GM23338 (cell line): ENCODE measurements around the gene ZNF579. TPM values are rescaled to one million over a fixed set of nuclear protein-coding genes. Genes with fewer than 3 reads are reported as not detected.
"Not testable (repeated sequence)": the region's sequence is repeated elsewhere in the genome, so short reads cannot be mapped to it uniquely, and the experiment has no call there.

Experiments used
- ATAC-seq: fragments of 200-7000 bp; cut with Tn5 transposase; 3 replicates; pipeline ENCODE4 v1.9.1; 2020
- DNase-seq: peaks from one replicate; pipeline ENCODE4 v3.0.0-alpha.2; 2015; ENCODE audit warnings: low spot score
- H2AFZ ChIP-seq: fragments of 200-600 bp; sonication (generic); 2 replicates; pipeline ENCODE4 v1.8.0; 2016; ENCODE audit warnings: antibody characterized with exemption, mild to moderate bottlenecking, moderate library complexity
- H3F3A ChIP-seq: fragments of 200-600 bp; sonication (generic); replicated peaks from 2 replicates; pipeline ENCODE4 v1.8.0; 2017; ENCODE audit warnings: antibody characterized with exemption, mixed run types, low read depth
- H3K27ac ChIP-seq: fragments of 200-600 bp; sonication (generic); 2 replicates; pipeline ENCODE4 v1.6.1; 2016; ENCODE audit warnings: low read depth
- H3K27me3 ChIP-seq: fragments of 200-600 bp; sonication (generic); 2 replicates; pipeline ENCODE4 v1.8.0; 2016; ENCODE audit warnings: mild to moderate bottlenecking, mixed run types, moderate library complexity; ENCODE audit not compliant: insufficient read depth
- H3K36me3 ChIP-seq: fragments of 200-600 bp; sonication (generic); 2 replicates; pipeline ENCODE4 v1.8.0; 2016; ENCODE audit warnings: mild to moderate bottlenecking; ENCODE audit not compliant: insufficient read depth
- H3K4me1 ChIP-seq: fragments of 200-600 bp; sonication (generic); 2 replicates; pipeline ENCODE4 v1.8.0; 2016; ENCODE audit warnings: mild to moderate bottlenecking, moderate library complexity; ENCODE audit not compliant: insufficient read depth
- H3K4me2 ChIP-seq: fragments of 200-600 bp; sonication (generic); 2 replicates; pipeline ENCODE4 v1.7.1; 2017; ENCODE audit warnings: mixed run types
- H3K4me3 ChIP-seq: fragments of 200-600 bp; sonication (generic); 2 replicates; pipeline ENCODE4 v1.6.1; 2016; ENCODE audit warnings: mixed run types
- H3K79me2 ChIP-seq: fragments of 200-600 bp; sonication (generic); replicated peaks from 2 replicates; pipeline ENCODE4 v1.8.0; 2017; ENCODE audit warnings: mild to moderate bottlenecking; ENCODE audit not compliant: insufficient read depth
- H3K9me2 ChIP-seq: fragments of 200-600 bp; sonication (generic); 2 replicates; pipeline ENCODE4 v1.8.0; 2017; ENCODE audit not compliant: insufficient read depth
- H4K20me1 ChIP-seq: fragments of 200-600 bp; sonication (generic); replicated peaks from 2 replicates; pipeline ENCODE4 v1.8.0; 2017; ENCODE audit warnings: mild to moderate bottlenecking; ENCODE audit not compliant: insufficient read depth
- H3K27ac Mint-ChIP-seq: 2 replicates; pipeline ENCODE4 v1.8.0; 2020; ENCODE audit warnings: inconsistent platforms, mild to moderate bottlenecking, moderate library complexity, mixed read lengths
- H3K27me3 Mint-ChIP-seq: 3 replicates; pipeline ENCODE4 v1.8.0; 2022; ENCODE audit warnings: low read depth, mild to moderate bottlenecking, moderate library complexity, mixed read lengths, inconsistent platforms; ENCODE audit not compliant: insufficient read depth, poor library complexity
- H3K36me3 Mint-ChIP-seq: 3 replicates; pipeline ENCODE4 v1.8.0; 2021; ENCODE audit warnings: low read depth, mild to moderate bottlenecking, inconsistent platforms, moderate library complexity, mixed read lengths
- H3K4me1 Mint-ChIP-seq: 3 replicates; pipeline ENCODE4 v1.8.0; 2020; ENCODE audit warnings: mild to moderate bottlenecking, inconsistent platforms, mixed read lengths
- H3K4me3 Mint-ChIP-seq: 3 replicates; pipeline ENCODE4 v1.8.0; 2021; ENCODE audit warnings: moderate library complexity, mild to moderate bottlenecking, inconsistent platforms, mixed read lengths
- H3K9me3 Mint-ChIP-seq: 3 replicates; pipeline ENCODE4 v1.8.0; 2020; ENCODE audit warnings: moderate library complexity, mild to moderate bottlenecking, inconsistent platforms, mixed read lengths
- polyA plus RNA-seq: library from polyadenylated mRNA; unstranded; fragments of >200 nt; fragmentation: Nextera tagmentation; extraction: Ambion mirVana; gene quantifications from 2 replicates; pipeline ENCODE4 v1.2.1, GENCODE V29; 2016
- total RNA-seq: library from RNA; depleted of rRNA; stranded (reverse); fragments of >200 nt; shearing (Covaris generic); gene quantifications from 2 replicates; pipeline ENCODE4 v1.2.3, GENCODE V29; 2014
- TF ChIP-seq, protein P1 (sequence below): fragments of 250-450 bp; sonication (Bioruptor Pico); IDR thresholded peaks from 2 replicates; pipeline ENCODE4 v1.5.0; 2020; ENCODE audit warnings: mild to moderate bottlenecking, moderate library complexity

Gene ZNF579
- total and polyA plus RNA-seq, 2 experiments from 2014 or later: 7.3 to 12.2 TPM

- TF ChIP-seq, protein P1, sequence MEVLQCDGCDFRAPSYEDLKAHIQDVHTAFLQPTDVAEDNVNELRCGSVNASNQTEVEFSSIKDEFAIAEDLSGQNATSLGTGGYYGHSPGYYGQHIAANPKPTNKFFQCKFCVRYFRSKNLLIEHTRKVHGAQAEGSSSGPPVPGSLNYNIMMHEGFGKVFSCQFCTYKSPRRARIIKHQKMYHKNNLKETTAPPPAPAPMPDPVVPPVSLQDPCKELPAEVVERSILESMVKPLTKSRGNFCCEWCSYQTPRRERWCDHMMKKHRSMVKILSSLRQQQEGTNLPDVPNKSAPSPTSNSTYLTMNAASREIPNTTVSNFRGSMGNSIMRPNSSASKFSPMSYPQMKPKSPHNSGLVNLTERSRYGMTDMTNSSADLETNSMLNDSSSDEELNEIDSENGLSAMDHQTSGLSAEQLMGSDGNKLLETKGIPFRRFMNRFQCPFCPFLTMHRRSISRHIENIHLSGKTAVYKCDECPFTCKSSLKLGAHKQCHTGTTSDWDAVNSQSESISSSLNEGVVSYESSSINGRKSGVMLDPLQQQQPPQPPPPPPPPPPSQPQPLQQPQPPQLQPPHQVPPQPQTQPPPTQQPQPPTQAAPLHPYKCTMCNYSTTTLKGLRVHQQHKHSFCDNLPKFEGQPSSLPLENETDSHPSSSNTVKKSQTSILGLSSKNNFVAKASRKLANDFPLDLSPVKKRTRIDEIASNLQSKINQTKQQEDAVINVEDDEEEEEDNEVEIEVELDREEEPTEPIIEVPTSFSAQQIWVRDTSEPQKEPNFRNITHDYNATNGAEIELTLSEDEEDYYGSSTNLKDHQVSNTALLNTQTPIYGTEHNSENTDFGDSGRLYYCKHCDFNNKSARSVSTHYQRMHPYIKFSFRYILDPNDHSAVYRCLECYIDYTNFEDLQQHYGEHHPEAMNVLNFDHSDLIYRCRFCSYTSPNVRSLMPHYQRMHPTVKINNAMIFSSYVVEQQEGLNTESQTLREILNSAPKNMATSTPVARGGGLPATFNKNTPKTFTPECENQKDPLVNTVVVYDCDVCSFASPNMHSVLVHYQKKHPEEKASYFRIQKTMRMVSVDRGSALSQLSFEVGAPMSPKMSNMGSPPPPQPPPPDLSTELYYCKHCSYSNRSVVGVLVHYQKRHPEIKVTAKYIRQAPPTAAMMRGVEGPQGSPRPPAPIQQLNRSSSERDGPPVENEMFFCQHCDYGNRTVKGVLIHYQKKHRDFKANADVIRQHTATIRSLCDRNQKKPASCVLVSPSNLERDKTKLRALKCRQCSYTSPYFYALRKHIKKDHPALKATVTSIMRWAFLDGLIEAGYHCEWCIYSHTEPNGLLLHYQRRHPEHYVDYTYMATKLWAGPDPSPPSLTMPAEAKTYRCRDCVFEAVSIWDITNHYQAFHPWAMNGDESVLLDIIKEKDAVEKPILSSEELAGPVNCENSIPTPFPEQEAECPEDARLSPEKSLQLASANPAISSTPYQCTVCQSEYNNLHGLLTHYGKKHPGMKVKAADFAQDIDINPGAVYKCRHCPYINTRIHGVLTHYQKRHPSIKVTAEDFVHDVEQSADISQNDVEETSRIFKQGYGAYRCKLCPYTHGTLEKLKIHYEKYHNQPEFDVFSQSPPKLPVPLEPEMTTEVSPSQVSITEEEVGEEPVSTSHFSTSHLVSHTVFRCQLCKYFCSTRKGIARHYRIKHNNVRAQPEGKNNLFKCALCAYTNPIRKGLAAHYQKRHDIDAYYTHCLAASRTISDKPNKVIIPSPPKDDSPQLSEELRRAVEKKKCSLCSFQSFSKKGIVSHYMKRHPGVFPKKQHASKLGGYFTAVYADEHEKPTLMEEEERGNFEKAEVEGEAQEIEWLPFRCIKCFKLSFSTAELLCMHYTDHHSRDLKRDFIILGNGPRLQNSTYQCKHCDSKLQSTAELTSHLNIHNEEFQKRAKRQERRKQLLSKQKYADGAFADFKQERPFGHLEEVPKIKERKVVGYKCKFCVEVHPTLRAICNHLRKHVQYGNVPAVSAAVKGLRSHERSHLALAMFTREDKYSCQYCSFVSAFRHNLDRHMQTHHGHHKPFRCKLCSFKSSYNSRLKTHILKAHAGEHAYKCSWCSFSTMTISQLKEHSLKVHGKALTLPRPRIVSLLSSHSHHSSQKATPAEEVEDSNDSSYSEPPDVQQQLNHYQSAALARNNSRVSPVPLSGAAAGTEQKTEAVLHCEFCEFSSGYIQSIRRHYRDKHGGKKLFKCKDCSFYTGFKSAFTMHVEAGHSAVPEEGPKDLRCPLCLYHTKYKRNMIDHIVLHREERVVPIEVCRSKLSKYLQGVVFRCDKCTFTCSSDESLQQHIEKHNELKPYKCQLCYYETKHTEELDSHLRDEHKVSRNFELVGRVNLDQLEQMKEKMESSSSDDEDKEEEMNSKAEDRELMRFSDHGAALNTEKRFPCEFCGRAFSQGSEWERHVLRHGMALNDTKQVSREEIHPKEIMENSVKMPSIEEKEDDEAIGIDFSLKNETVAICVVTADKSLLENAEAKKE (CRISPR knock-in tag): no peak
Observed at GRCh38 chr19:55584871-55585270, 4.2 kb upstream of the ZNF579 start (continued).

DNA sequence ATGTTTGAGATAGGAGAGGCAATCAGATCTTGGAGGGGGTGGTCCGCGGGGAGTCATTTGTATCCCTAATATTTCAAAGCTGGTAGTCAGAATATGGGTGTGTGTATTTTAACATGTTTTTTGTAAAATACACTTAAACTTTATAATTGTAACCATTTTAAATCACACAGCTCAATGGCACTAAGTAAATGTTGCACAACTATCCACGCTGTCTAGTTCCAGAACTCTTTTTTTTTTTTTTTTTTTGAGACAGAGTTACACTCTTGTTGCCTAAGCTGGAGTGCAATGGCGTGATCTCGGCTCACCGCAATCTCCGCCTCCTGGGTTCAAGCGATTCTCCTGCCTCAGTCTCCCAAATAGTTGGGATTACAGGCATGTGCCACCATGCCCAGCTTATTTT, 3.2 kb upstream of the ZNF579 start:
- H3K4me2 ChIP-seq, H3K27ac Mint-ChIP-seq, H3K9me2 ChIP-seq, H3K27me3 ChIP-seq, H3K27ac ChIP-seq, H4K20me1 ChIP-seq, ATAC-seq, H3K9me3 Mint-ChIP-seq, H3K4me3 ChIP-seq, H3K36me3 Mint-ChIP-seq, H3K36me3 ChIP-seq, DNase-seq, H2AFZ ChIP-seq, H3K4me3 Mint-ChIP-seq: not testable (repeated sequence)
- H3K4me1 ChIP-seq: peaks cover 14% of the 10 kb centered on the region
- Mint-ChIP-seq H3K27me3 (peaks cover 25% of the 10 kb centered on the region), H3K4me1 (peaks cover 23% of the 10 kb centered on the region)
- peaks cover 13% of the 10 kb centered on the region; the same call in 1 of the 2 replicates for H3K79me2 ChIP-seq
- H3F3A ChIP-seq: peaks cover 23% of the 10 kb centered on the region

- not testable (repeated sequence) for H3K27ac ChIP-seq, H3K4me3 Mint-ChIP-seq
Observed at GRCh38 chr19:55582284-55582683, 1.6 kb upstream of the ZNF579 start.

More at GRCh38 chr19:55582284-55582683, 1.6 kb upstream of the ZNF579 start:
- not testable (repeated sequence) for H3K27ac Mint-ChIP-seq, H3K4me3 ChIP-seq, H4K20me1 ChIP-seq, H3K9me3 Mint-ChIP-seq, H2AFZ ChIP-seq, H3K9me2 ChIP-seq, ATAC-seq, H3K36me3 ChIP-seq, DNase-seq, H3K27me3 ChIP-seq, H3K4me2 ChIP-seq
- Mint-ChIP-seq H3K27me3 (peaks cover 23% of the 10 kb centered on the region), H3K36me3 (peaks cover 10% of the 10 kb centered on the region), H3K4me1 (peaks cover 21% of the 10 kb centered on the region)
- Histone ChIP-seq H3K79me2 (peaks cover 13% of the 10 kb centered on the region; the same call in 1 of the 2 replicates), H3K4me1 (peaks cover 14% of the 10 kb centered on the region), H3F3A (peaks cover 23% of the 10 kb centered on the region)
